HG02970 (cell line): Measurements from ENCODE around the gene KCNK7.

ENCODE experiments used
- ATAC-seq: cut with Tn5 transposase; IDR thresholded peaks from one replicate; pipeline ENCODE4 v1.9.1; 2021; ENCODE audit warnings: mild to moderate bottlenecking, moderate library complexity, moderate number of reproducible peaks; ENCODE audit not compliant: unreplicated experiment, low FRiP score

The KCNK7 gene

GRCh38 chr11:65589444-65590239, 6.0 kb downstream of the KCNK7 start:
- ATAC-seq, result no peak

- peak; percentile 72 for ATAC-seq
Measured at GRCh38 chr11:65588199-65589054, 7.2 kb downstream of the KCNK7 start.

GRCh38 chr11:65586676-65587075, 8.9 kb downstream of the KCNK7 start:
- ATAC-seq, result no peak

DNA sequence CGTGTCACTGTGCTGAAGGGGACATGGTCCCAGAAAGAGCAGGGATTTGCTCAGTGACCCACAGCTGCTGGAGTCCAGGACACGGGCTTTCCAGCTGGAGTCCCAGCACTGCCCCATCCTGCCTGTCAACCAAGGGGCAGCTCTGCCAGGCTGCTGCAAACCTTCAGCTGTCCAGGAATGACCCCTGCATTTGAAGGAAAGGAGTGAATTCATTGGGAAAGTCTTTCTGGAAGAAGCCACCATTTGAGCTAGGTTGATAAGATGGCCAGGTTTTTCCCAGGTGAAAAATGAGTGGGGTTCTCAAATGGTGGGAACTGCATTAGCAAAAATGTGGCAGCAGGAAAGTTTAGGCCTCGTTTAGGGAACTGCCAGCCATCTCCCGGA, 9.4 kb downstream of the KCNK7 start:
- no peak for ATAC-seq

GRCh38 chr11:65585396-65586246, 10.0 kb downstream of the KCNK7 start:
- no peak for ATAC-seq

DNA sequence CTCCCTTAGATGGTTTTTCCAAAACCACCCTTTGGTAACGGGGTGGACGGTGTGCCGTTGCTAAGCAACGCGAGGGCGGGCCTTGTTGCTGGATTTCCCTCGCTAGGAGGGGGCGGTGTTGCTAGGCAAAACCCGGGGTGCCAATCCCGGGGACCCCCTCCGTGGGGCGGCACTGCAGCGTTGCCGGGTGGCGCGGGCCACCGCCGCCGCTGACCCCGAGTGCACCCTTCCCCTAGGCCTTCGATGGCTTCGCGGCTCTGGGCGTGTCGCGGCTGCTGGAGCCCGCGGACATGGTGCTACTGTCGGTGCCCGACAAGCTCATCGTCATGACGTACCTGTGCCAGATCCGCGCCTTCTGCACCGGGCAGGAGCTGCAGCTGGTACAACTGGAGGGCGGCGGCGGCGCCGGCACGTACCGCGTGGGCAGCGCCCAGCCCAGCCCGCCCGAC, 10.9 kb downstream of the KCNK7 start:
- no peak for ATAC-seq

- ATAC-seq, result no peak
Measured at GRCh38 chr11:65584106-65584505, 11.5 kb downstream of the KCNK7 start.

GRCh38 chr11:65583589-65583988, 12.0 kb downstream of the KCNK7 start:
- ATAC-seq, result no peak

- no peak for ATAC-seq
Measured at GRCh38 chr11:65581928-65582327, 13.7 kb downstream of the KCNK7 start.

GRCh38 chr11:65580756-65581155, 14.8 kb downstream of the KCNK7 start:
- no peak for ATAC-seq

DNA sequence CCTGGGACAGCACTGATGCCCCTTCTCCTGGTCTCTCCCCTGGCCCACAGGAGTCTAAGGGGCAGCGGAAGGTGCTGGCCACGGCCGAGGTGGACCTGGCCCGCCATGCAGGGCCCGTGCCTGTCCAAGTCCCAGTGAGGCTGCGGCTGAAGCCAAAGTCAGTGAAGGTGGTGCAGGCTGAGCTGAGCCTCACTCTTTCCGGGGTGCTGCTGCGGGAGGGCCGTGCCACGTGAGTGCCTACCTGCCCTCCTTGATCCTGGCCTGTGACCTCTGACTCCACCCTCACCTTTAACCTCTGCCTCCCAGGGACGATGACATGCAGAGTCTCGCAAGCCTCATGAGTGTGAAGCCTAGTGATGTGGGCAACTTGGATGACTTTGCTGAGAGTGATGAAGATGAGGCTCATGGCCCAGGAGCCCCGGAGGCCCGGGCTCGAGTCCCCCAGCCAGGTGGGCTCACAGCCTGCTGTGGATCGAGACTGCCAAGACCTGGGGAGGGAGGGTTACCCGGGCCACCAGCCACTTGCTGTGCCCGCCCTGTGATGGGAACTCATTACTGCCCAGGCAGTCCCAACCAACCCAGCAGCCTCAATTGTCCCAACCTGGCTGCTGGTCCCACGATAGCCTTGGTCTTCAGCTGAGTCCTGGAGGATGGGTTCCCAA, 15.4 kb downstream of the KCNK7 start:
- no peak for ATAC-seq

- no peak for ATAC-seq
Measured at GRCh38 chr11:65579291-65579690, 16.3 kb downstream of the KCNK7 start.

- no peak for ATAC-seq
Measured at GRCh38 chr11:65578667-65579066, 16.9 kb downstream of the KCNK7 start.

- no peak for ATAC-seq
Measured at GRCh38 chr11:65578134-65578533, 17.5 kb downstream of the KCNK7 start.

GRCh38 chr11:65577756-65578109, 17.9 kb downstream of the KCNK7 start:
- ATAC-seq, result no peak

GRCh38 chr11:65576867-65577755, 18.5 kb downstream of the KCNK7 start:
- no peak for ATAC-seq

GRCh38 chr11:65576232-65576866, 19.3 kb downstream of the KCNK7 start:
- ATAC-seq, result no peak

GRCh38 chr11:65575568-65576231, 19.9 kb downstream of the KCNK7 start, which contains the start of gene EHBP1L1:
TSS of gene EHBP1L1 (plus strand) at chr11:65576053. CDS start at chr11:65576303, 250 bp downstream.
- ATAC-seq, result peak; percentile 30
